Mesendoderm (in vitro differentiated cells): ENCODE measurements around the gene CEP57.

Source experiments
- DNase-seq: peaks from one replicate; pipeline ENCODE4 v3.0.0; 2013
- H2AK5ac ChIP-seq: 2 replicates; pipeline ENCODE4 v1.6.1; 2013; ENCODE audit warnings: low read length, inconsistent platforms
- H2BK120ac ChIP-seq: 2 replicates; pipeline ENCODE4 v1.6.1; 2013; ENCODE audit warnings: low read depth, mild to moderate bottlenecking, low read length, moderate library complexity, mixed read lengths
- H2BK15ac ChIP-seq: replicated peaks from 2 replicates; pipeline ENCODE4 v1.6.1; 2013; ENCODE audit warnings: low read depth, mild to moderate bottlenecking, moderate library complexity
- H2BK5ac ChIP-seq: 2 replicates; pipeline ENCODE4 v1.6.1; 2013; ENCODE audit warnings: low read length, inconsistent platforms
- H3K18ac ChIP-seq: 2 replicates; pipeline ENCODE4 v1.6.1; 2013; ENCODE audit warnings: mild to moderate bottlenecking, low read length, mixed read lengths
- H3K23ac ChIP-seq: one replicate; pipeline ENCODE4 v1.6.1; 2013; ENCODE audit warnings: low read length
- H3K27ac ChIP-seq: 2 replicates; pipeline ENCODE4 v1.5.1; 2013; ENCODE audit warnings: low read depth, mild to moderate bottlenecking, inconsistent platforms, low read length, moderate library complexity
- H3K27me3 ChIP-seq: 2 replicates; pipeline ENCODE4 v1.6.1; 2013; ENCODE audit warnings: low read length, control low read depth, mild to moderate bottlenecking, inconsistent platforms; ENCODE audit not compliant: insufficient read depth, poor library complexity
- H3K36me3 ChIP-seq: 2 replicates; pipeline ENCODE4 v1.6.1; 2013; ENCODE audit warnings: low read length, inconsistent platforms; ENCODE audit not compliant: control insufficient read depth, insufficient read depth
- H3K4ac ChIP-seq: one replicate; pipeline ENCODE4 v1.6.1; 2013; ENCODE audit warnings: low read depth, mild to moderate bottlenecking, low read length, moderate library complexity
- H3K4me1 ChIP-seq: 2 replicates; pipeline ENCODE4 v1.6.1; 2013; ENCODE audit warnings: low read depth, low read length, inconsistent platforms; ENCODE audit not compliant: control insufficient read depth
- H3K4me2 ChIP-seq: 2 replicates; pipeline ENCODE4 v1.6.1; 2013; ENCODE audit warnings: low read length
- H3K4me3 ChIP-seq: 2 replicates; pipeline ENCODE4 v1.5.1; 2013; ENCODE audit warnings: mild to moderate bottlenecking, low read length
- H3K56ac ChIP-seq: one replicate; pipeline ENCODE4 v1.6.1; 2013; ENCODE audit warnings: low read length
- H3K79me1 ChIP-seq: 2 replicates; pipeline ENCODE4 v1.6.1; 2013; ENCODE audit warnings: low read length, inconsistent platforms
- H3K79me2 ChIP-seq: 2 replicates; pipeline ENCODE4 v1.6.1; 2013; ENCODE audit warnings: mild to moderate bottlenecking, low read length; ENCODE audit not compliant: control insufficient read depth, insufficient read depth
- H3K9ac ChIP-seq: 2 replicates; pipeline ENCODE4 v1.6.1; 2013; ENCODE audit warnings: low read length, inconsistent platforms
- H4K5ac ChIP-seq: one replicate; pipeline ENCODE4 v1.6.1; 2013; ENCODE audit warnings: low read length
- H4K8ac ChIP-seq: one replicate; pipeline ENCODE4 v1.6.1; 2013; ENCODE audit warnings: low read depth, mild to moderate bottlenecking, control low read depth, low read length, moderate library complexity
- WGBS: extraction: QIAGEN DNeasy Blood & Tissue Kit; methylation state at CpG from one replicate; pipeline ENCODE4 v1.1.7; 2013; ENCODE audit warnings: low lambda C conversion rate, missing lambda C conversion rate; ENCODE audit not compliant: insufficient coverage; ENCODE audit errors: extremely low coverage; 5-methylcytosine and 5-hydroxymethylcytosine counted together

CEP57 gene

DNA sequence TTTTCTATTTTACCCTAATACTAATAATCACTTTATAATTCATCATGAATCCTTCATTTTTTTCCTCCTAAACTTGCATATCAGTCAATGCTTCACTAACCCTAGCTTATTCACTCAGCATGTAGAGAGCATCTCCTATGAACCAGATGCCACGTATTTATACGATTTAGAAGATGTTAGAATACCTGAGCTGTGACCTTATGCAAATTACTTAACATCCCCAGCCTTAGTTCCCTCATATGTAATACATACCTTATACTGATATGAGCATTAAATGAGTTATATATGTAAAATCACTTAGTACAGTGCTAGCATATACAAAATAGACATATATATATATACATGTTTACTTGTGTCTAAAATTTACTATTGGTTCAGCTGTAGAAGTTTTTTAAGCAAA lies 9.8 kb upstream of the CEP57 start:
- Histone ChIP-seq H3K18ac (no peak overlapping the region), H3K27me3 (no peaks in the 10 kb centered on the region), H3K56ac (no peak overlapping the region), H4K5ac (no peak overlapping the region), H3K4ac (no peak overlapping the region), H2AK5ac (no peak overlapping the region), H3K23ac (no peak overlapping the region), H3K36me3 (peaks cover 3% of the 10 kb centered on the region), H3K4me1 (no peaks in the 10 kb centered on the region), H3K79me1 (peaks cover 2% of the 10 kb centered on the region), H2BK15ac (no peak overlapping the region), H2BK5ac (no peak overlapping the region), H3K9ac (no peak overlapping the region), H3K79me2 (no peaks in the 10 kb centered on the region), H4K8ac (no peak overlapping the region), H3K4me2 (no peak overlapping the region), H2BK120ac (no peak overlapping the region), H3K4me3 (no peak overlapping the region), H3K27ac (no peak overlapping the region)
- WGBS, result no CpG with 5 or more reads among the region's 2 CpGs
- no peak for DNase-seq

DNA sequence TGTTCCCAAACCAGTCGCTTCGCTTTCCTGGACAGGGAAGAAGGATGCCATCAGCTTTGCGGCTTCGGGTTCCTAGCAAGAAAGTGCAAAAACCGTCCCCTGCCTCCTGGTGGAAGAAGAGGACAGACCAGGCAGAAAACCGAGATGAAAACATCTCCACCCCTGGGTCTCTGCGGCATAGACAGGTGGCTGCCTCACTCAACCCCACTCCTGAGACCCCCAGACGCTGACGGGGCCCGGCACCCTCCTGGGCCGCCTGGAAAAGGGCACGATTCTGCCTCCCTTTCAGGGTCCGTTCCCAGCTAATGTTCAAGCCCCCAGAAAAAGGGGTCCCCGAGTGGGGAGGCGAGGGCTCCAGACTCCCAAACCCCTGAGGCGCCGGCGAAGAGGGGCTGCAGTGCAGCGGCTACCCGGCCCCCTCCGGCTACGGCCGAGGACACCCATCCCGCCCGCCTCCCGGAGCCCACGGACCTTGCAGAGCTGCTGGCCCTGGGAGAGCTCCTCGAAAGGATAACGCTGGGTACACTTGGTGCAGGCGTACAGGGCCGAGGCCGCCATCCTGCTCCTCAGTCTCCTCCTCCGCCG lies 1.3 kb upstream of the CEP57 start:
- DNase-seq, result peak; percentile 84
- Histone ChIP-seq H3K9ac (peak overlapping the region; percentile 85), H3K27ac (peak overlapping the region; percentile 94), H2BK5ac (no peak overlapping the region), H2AK5ac (no peak overlapping the region), H3K79me2 (peaks cover 30% of the 10 kb centered on the region), H3K18ac (peak overlapping the region; percentile 72), H3K27me3 (no peaks in the 10 kb centered on the region), H3K4me1 (peaks cover 3% of the 10 kb centered on the region), H4K8ac (peak overlapping the region; percentile 7), H3K23ac (no peak overlapping the region), H3K36me3 (peaks cover 2% of the 10 kb centered on the region), H3K4ac (peak overlapping the region; percentile 60), H4K5ac (no peak overlapping the region), H3K4me3 (peak overlapping the region; percentile 79), H2BK120ac (peak overlapping the region; percentile 2), H2BK15ac (no peak overlapping the region), H3K4me2 (peak overlapping the region; percentile 59), H3K56ac (peak overlapping the region; percentile 94), H3K79me1 (peaks cover 8% of the 10 kb centered on the region)
- WGBS, result no CpG with 5 or more reads among the region's 34 CpGs

GRCh38 chr11:95789506-95790122 lies 684 bp upstream of the CEP57 start, which contains the start of gene FAM76B:
TSS of gene FAM76B (minus strand) at chr11:95789782. CDS start at chr11:95789478, 304 bp downstream.
- H3K27me3 ChIP-seq, result no peaks in the 10 kb centered on the region
- H3K4me2 ChIP-seq, result peak within 1 kb of the TSS; percentile 66
- DNase-seq, result peak; percentile 100
- H2AK5ac ChIP-seq, result no peak within 1 kb of the TSS
- no peak within 1 kb of the TSS for H3K23ac ChIP-seq
- H3K79me2 ChIP-seq, result peaks cover 35% of the 10 kb centered on the region
- H3K4me1 ChIP-seq, result peaks cover 3% of the 10 kb centered on the region
- WGBS, result no CpG with 5 or more reads among the region's 62 CpGs
- H2BK5ac ChIP-seq, result no peak within 1 kb of the TSS
- peak within 1 kb of the TSS; percentile 2 for H2BK120ac ChIP-seq
- H3K9ac ChIP-seq, result peak within 1 kb of the TSS; percentile 95
- peak within 1 kb of the TSS; percentile 94 for H3K27ac ChIP-seq
- peaks cover 7% of the 10 kb centered on the region for H3K79me1 ChIP-seq
- H4K5ac ChIP-seq, result no peak within 1 kb of the TSS
- no peak within 1 kb of the TSS for H2BK15ac ChIP-seq
- peak within 1 kb of the TSS; percentile 90 for H3K4me3 ChIP-seq
- peak within 1 kb of the TSS; percentile 7 for H4K8ac ChIP-seq
- H3K56ac ChIP-seq, result peak within 1 kb of the TSS; percentile 94
- H3K18ac ChIP-seq, result peak within 1 kb of the TSS; percentile 72
- H3K4ac ChIP-seq, result peak within 1 kb of the TSS; percentile 83
- H3K36me3 ChIP-seq, result peaks cover 2% of the 10 kb centered on the region

DNA sequence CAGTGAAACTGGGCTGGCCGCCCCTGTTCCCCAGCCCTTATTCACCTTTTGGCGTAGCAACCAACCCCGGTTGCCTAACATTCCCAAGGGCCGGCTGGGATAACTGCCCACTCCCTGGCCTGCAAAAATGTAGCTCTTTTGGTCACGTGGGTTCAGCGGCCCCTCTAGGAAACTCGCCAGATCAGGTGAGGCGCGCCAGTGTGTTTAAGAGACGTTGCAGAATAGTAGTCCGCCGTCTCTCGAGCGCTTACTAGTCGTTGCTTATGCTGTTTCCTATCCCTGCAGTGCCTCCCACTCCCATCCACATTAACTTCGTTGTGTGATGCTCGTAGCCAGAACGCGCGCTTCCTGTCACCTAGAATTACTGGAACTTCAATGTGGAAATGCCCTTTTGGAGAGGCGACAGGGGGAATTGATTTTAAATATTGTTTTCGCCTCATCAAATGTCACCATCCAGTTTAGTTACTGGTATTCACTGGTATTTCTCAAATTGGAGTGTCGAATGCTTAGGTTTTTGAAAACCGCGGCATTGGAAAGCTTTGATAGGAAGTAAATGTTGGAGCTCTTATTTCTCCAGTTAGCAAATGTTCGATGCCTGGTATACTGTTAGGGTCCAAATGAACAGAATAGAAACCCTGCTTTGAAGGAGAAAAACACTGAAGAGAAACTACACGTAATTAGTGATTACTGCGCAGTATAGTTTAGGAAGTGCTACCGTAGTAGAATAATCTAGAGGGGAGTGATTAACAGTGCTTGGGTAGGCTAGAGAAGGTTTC lies 823 bp downstream of the CEP57 start:
- Histone ChIP-seq H3K4ac (peak overlapping the region; percentile 83), H3K27ac (peak overlapping the region; percentile 34), H4K8ac (no peak overlapping the region), H3K36me3 (no peaks in the 10 kb centered on the region), H3K56ac (peak overlapping the region; percentile 87), H2BK120ac (no peak overlapping the region), H3K9ac (peak overlapping the region; percentile 80), H3K27me3 (no peaks in the 10 kb centered on the region), H3K18ac (peak overlapping the region; percentile 12), H3K79me1 (peaks cover 8% of the 10 kb centered on the region), H2AK5ac (no peak overlapping the region), H3K4me1 (peaks cover 3% of the 10 kb centered on the region), H3K4me2 (peak overlapping the region; percentile 45), H2BK15ac (no peak overlapping the region), H3K79me2 (peaks cover 37% of the 10 kb centered on the region), H4K5ac (no peak overlapping the region), H2BK5ac (no peak overlapping the region), H3K23ac (no peak overlapping the region), H3K4me3 (peak overlapping the region; percentile 80)
- no CpG with 5 or more reads among the region's 29 CpGs for WGBS
- peak; percentile 90 for DNase-seq

DNA sequence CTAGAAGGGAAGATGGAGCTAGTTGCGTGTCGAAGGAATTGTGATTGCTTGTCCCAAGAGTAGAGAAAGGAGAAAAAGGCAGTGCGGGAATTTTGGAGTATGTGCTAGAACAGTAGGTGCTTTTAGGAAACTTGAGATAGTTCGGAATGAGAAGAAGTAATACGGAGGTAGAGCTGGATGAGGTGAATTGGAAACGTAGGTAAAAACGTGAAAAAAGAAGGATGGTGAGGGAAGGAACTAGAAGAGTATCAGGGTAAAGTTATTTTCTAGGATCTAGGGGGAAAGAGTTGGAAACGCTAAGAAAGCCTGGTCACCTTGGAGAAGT lies 1.4 kb downstream of the CEP57 start:
- H4K5ac ChIP-seq, result no peak overlapping the region
- H2AK5ac ChIP-seq, result no peak overlapping the region
- H3K23ac ChIP-seq, result no peak overlapping the region
- no peak for DNase-seq
- no peak overlapping the region for H3K27ac ChIP-seq
- peak overlapping the region; percentile 87 for H3K56ac ChIP-seq
- no peak overlapping the region for H3K4ac ChIP-seq
- no peaks in the 10 kb centered on the region for H3K36me3 ChIP-seq
- peaks cover 40% of the 10 kb centered on the region for H3K79me2 ChIP-seq
- peak overlapping the region; percentile 80 for H3K4me3 ChIP-seq
- H3K27me3 ChIP-seq, result no peaks in the 10 kb centered on the region
- H2BK120ac ChIP-seq, result no peak overlapping the region
- H3K18ac ChIP-seq, result no peak overlapping the region
- peaks cover 10% of the 10 kb centered on the region for H3K79me1 ChIP-seq
- no peak overlapping the region for H2BK15ac ChIP-seq
- 100% methylated on average over 4 of the region's 8 CpGs for WGBS
- peaks cover 3% of the 10 kb centered on the region for H3K4me1 ChIP-seq
- peak overlapping the region; percentile 80 for H3K9ac ChIP-seq
- no peak overlapping the region for H4K8ac ChIP-seq
- peak overlapping the region; percentile 45 for H3K4me2 ChIP-seq
- H2BK5ac ChIP-seq, result no peak overlapping the region
